NCI-H2107 treated with DMSO at 0.1 percent for 48 hours (cell line): ENCODE results near the gene ADAR.

Experiments used
- DNase-seq: peaks from one replicate; lab custom pipeline; 2025; ENCODE audit not compliant: unreplicated experiment; lab: John Stamatoyannopoulos, UW

The ADAR gene

DNA sequence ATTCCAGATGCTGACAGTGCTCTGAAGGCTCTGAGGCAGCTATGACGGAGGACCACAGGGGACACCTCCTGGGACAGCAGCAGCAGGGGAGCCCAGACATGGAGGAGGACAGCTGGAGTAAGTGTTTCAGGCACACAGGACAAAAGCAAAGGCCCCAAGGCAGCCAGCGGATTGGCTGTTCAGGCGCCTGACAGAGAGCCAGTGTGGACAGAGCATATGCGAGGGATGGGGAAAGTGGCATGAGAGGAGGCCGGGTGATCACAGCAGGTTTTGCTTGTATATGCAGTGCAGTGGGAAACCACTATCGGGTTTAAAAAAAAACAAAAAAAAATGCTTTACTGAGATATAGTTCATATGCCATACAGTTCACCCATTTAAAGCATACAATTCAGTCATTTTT, 21.3 kb downstream of the ADAR start:
- no peak for DNase-seq

GRCh38 chr1:154586231-154586630, 21.8 kb downstream of the ADAR start:
- no peak for DNase-seq

DNA sequence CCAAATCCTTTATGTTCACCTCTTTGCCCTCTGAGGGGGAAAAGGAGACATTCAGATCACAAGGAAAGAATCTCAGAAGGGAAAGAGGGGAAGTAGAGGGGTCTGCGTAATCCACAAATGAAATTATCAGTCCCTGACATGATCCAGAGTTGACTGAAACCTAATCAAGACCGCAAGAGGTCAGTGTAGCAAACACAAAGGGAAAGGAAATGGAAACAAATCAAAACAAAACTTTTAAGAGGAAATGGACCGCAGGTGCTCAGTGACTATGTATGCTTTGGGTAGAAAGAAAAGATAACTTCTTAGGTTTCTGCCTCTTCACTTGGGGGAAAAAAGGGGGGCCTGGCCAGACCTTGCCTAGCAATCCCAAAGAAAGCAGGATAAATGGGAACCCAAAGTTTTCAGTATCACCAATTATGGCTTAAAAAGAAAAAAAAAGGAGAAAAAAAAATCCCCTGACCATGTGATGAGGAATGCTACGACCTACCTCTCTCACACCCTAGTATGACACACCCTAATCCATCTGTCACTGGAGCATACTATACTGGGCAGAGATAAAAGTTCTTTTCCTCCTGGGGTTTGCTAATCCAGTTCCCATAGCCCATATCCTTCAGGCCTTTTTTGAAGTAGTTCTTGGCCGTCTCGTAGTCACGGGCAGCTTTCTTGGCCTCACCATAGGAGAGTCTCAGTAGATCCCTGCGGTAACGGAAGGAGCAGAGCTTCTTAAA, 23.6 kb downstream of the ADAR start:
- no peak for DNase-seq

- no peak for DNase-seq
Measured at GRCh38 chr1:154583773-154584172, 24.2 kb downstream of the ADAR start.

GRCh38 chr1:154582885-154583284, 25.1 kb downstream of the ADAR start:
- DNase-seq = no peak

DNA sequence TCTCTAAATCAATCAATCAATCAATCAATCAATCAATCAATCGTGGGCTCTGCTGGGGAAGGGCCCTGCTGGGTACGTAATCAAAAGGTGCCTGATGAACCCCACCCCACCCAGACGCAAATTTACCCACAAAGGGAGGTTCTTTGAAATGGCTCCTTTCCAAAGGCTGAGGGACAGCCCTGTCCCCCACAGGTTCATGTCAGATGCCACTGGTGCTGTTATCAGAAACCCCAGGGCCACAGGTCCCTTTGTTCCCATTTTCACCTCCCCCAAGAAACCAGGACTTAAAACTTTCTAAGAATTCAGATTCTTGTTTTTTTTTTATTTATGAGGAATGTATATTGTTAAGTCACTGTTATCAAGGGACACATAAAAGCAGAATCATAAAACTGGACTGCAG, 26.2 kb downstream of the ADAR start:
- DNase-seq = no peak

GRCh38 chr1:154579374-154579773, 28.6 kb downstream of the ADAR start:
- DNase-seq = no peak

- no peak for DNase-seq
Measured at GRCh38 chr1:154578058-154578418, 29.9 kb downstream of the ADAR start.

DNA sequence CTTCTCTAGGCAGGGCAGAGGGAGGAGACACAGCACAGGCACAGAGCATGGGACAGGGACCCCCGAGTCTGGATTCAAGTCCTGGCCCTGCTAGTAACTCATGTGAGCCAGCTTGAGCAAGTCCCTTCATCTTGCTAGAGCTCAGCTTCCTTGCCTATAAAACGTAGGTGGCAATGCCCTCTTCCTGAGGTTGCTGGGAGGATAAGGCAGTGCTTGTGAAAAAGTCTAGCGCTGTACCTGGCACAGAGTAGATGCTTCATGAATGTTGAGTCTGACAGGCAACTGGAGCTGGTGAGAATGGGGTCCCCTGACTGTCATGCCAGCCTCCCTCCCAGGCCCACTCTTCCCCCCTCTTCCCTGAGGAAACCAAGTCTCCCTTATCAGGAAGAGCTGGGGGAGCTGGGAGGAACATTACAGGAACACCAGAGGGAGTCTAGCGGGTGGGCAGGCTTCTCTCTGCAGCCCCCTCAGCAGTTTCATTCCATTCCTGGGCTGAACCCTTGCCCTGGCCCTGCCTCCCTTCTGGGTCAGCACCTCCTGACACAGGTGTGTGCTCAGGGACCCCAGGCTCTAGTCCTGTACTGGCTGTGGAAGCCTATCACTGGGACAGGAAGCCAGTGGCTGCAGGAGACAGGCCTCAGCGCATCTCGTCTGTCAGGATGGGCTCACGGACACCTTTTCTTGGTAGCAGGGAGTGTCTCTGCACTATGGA, 30.5 kb downstream of the ADAR start:
- DNase-seq = no peak

GRCh38 chr1:154575951-154576566, 31.9 kb downstream of the ADAR start:
- DNase-seq = no peak

- no peak for DNase-seq
Measured at GRCh38 chr1:154575147-154575927, 32.6 kb downstream of the ADAR start.

DNA sequence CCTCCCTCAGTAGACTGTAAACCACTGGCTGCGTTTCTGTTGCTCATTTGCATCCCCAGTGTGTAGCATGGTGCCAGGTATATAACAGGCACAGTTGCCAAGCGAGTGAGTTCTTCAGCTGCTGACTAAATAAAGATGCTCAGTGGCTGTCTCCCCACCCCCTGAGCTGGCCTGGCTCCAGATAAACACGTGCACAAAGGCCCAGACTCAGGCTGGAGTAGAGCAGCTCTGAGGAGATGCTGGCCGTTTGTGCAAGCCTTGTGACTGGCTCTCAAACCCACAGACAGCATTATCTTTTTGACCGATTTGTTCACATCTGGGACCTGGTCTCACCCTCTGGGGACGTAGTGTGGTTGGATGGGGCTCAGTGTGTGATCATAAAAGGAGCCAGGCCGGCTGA, 33.3 kb downstream of the ADAR start:
- DNase-seq = peak; percentile 65

DNA sequence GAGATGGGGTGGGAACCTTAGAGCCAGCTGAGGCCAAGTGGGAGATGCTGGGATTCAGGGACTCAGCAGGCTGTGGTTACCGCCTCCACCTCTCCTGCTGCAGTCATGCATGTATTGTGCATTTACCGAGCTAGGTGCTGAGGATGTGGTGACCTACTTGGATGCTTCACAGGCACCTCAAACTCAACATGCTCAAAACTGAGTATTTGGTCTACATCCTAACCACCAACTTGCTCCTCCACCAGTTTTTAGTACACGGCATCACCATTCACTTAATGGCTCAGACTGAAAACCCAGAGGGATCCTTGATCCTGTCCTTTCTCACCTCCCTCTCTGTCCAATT, 34.8 kb downstream of the ADAR start:
- no peak for DNase-seq

GRCh38 chr1:154572468-154573167, 35.4 kb downstream of the ADAR start:
- DNase-seq = no peak

DNA sequence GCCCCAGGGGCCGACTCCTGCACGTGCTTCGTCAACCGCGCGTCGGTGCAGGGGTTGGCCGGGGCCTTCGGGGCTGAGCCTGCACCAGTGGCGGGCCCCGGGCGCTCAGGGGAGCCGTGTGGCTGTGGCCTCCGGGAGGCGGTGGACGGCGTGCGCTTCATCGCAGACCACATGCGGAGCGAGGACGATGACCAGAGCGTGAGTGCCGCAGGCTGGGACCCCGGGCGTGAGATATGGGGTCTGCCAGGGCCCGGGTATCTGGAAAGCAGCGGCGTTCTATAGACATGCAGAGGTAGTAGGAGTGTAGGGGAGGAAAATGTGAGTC, 36.1 kb downstream of the ADAR start:
- DNase-seq = no peak

DNA sequence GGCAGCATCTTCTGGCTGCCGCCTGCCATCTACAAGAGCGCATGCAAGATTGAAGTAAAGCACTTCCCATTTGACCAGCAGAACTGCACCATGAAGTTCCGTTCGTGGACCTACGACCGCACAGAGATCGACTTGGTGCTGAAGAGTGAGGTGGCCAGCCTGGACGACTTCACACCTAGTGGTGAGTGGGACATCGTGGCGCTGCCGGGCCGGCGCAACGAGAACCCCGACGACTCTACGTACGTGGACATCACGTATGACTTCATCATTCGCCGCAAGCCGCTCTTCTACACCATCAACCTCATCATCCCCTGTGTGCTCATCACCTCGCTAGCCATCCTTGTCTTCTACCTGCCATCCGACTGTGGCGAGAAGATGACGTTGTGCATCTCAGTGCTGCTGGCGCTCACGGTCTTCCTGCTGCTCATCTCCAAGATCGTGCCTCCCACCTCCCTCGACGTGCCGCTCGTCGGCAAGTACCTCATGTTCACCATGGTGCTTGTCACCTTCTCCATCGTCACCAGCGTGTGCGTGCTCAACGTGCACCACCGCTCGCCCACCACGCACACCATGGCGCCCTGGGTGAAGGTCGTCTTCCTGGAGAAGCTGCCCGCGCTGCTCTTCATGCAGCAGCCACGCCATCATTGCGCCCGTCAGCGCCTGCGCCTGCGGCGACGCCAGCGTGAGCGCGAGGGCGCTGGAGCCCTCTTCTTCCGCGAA, 36.6 kb downstream of the ADAR start:
- DNase-seq = no peak

DNA sequence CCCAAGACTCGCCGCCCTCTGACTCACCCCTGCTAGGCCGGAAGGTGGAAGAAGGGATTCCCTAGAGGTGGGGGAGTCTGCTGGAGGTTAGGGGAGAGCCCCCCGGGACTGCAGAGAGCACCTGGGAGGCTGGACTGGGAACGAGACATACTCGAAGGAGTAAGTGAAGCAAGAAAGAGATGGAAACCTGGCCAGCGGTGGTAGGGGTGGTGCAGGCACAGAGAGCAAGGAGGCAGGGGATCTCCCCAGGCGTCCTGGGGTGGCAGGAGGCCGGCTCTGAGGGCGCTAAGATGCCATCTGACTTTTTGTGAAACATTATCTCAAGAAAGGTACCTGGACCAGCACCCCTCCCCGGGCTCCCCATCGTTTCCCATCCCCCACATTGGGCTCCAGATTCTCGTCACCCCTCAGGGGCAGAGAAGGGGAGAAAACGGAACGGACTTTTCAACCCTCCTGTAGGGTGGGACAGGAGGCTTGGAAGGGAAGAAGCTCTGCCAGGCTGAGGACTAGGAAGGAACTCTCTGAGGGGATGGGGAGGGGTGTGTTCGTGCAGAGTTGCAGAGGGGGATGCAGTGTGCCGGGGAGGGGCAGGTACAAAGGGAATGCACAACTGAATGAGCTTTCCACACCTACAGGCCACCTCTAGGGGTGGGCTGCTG, 39.7 kb downstream of the ADAR start:
- DNase-seq = no peak

DNA sequence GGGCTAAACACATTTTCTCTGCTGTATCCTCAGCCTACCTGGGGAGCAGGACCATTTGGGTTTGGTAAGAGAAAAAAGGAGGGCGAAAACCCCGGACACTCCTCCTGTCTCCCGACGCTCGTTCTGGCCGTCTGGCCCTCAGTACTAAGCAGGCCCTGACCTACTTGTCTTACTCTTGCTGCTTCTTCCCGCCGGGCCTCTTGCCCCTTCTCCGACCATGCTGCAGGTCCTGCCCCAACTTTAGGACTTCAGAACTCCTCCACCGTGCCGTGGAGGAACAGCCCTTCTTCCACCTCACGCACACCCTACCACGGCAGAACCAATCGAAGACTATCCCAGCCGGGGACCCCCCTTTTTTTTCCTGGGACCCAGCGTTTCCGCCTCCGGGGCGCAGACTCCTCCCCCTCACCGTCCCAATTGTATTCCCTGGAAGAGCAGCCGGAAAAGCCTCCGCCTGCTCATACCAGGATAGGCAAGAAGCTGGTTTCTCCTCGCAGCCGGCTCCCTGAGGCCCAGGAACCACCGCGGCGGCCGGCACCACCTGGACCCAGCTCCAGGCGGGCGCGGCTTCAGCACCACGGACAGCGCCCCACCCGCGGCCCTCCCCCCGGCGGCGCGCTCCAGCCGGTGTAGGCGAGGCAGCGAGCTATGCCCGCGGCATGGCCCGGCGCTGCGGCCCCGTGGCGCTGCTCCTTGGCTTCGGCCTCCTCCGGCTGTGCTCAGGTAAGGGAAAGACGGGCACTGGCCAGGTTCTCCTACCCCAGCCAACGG, 40.4 kb downstream of the ADAR start, which contains the start of gene CHRNB2:
Gene CHRNB2 (plus strand): TSS at position 393 of the 771 bp plus-strand sequence. CDS start 267 bp downstream, at position 660.
- DNase-seq = peak; percentile 77

GRCh38 chr1:154565876-154566275, 42.1 kb downstream of the ADAR start:
- no peak for DNase-seq
